HUDEP-2 (cell line): Measurements from ENCODE around the gene WDR37.
"Not testable (repeated sequence)": the region's sequence is repeated elsewhere in the genome, so short reads cannot be mapped to it uniquely, and the experiment has no call there.

Source experiments
- DNase-seq, 76 experiments: peaks; one replicate each; lab custom pipeline; 2025; ENCODE audit not compliant: unreplicated experiment in 76 of 76; lab: John Stamatoyannopoulos, UW

WDR37 gene

DNA sequence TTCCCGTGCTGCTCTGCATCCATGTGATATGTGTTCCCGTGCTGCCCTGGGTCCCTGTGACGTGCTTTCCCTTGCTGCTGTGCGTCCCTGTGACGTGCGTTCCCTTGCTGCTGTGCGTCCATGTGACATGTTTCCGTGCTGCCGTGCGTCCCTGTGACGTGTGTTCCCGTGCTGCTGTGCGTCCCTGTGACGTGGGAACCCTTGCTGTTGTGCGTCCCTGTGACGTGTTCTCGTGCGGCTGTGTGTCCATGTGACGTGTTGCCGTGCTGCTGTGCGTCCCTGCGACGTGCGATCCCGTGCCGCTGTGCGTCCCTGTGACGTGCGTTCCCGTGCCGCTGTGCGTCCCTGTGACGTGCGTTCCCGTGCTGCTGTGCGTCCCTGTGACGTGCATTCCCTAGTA is 45.8 kb downstream of the WDR37 start:
- DNase-seq = no peak

DNA sequence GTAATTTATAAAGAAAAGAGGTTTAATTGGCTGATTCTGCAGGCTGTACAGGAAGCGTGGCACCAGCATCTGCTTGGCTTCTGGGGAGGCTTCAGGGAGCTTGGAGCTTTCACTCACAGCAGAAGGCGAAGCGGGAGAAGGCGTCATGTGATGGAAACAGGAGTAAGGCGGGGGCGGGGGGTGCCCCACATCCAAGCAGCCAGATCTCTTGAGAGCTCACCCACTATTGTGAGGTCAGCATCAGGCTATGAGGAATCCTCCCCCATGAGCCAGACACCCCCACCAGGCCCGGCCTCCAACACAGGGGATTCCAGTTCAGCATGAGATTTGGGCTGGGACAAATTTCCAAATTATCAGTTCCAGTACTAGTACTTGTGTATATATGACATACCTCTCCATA is 46.2 kb downstream of the WDR37 start:
- DNase-seq = no peak

DNA sequence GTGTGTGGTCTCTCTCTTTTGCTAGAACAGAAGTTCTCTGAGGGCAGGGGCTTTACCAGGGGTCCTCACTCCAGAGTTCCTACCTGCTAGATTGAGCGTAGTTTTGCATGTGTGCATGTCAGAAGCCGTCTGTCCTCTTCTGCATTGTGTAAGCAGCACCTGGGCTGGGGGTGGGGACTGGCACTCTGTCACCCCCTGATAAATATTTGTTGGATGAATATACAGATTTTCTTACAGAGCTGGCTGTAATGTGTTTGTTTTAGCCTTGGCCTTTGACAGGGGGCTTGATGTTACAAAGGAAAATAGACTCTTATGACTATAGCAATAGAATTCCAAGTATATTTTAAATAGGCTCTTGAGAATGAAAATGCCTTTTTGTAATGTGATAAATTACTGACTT is 46.6 kb downstream of the WDR37 start:
- DNase-seq = no peak

DNA sequence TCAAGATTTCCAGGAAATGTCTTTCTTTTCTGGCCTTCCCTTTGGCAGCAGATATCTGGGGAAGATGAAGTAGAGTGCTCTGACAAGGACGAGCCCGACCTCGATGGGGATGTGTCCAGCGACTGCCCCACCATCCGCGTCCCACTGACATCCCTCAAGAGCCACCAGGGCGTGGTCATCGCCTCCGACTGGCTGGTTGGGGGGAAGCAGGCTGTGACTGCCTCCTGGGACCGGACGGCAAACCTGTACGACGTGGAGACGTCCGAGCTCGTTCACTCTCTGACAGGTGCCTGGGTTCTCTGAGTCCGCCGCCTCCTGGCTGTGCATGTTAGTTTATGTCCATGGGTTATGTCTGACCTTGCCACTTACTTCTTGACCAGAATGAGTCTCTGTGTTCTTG is 47.4 kb downstream of the WDR37 start:
- DNase-seq = no peak

DNA sequence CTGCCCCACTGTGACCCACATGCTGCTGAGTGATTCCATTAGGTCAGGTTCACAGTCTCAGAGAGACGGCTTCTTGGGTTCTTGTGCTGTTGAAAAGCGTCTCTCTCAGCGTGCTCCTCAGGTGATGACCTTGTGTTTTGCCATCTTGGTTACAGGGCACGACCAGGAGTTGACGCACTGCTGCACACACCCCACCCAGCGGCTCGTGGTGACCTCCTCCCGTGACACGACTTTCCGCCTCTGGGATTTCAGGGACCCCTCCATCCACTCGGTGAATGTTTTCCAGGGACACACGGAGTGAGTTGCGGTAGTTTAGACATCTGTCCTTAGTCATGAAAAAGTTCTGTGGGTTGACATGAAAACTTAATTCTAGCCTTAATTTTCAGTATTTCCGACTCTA is 48.8 kb downstream of the WDR37 start:
- no peak for DNase-seq

DNA sequence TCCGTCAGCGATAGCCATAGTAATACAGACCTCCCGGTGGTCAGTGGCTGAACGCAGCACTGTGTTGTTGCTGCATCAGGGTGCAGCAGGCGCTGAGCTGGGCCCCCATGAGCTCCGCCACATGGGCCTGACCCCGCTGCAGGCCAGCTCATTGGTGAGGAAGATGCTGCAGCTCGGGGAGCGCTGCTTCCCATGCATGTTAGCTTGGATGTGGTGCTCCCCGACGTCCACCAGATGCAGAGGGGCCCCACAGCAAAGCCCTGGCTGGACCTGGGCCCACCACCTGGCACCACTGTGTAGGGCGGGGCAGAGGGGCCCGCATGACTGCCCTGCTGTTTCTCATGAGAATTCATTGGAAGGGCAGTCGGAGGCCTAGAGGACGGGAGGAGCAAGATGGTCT is 50.8 kb downstream of the WDR37 start:
- DNase-seq = no peak

DNA sequence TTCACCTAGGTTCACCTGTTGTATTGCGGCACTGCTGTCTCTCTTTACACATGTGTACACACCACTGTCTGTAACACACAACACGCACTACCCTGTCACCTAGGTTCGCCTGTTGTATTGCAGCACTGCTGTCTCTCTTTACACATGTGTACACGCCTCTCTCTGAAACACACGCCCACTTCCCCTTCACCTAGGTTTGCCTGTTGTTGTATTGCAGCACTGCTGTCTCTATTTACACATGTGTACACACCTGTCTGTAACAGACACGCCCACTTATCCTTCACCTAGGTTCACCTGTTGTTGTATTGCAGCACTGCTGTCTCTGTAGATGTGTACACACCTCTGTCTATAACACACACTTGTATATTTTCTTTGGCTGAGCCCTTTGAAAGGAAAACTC is 51.5 kb downstream of the WDR37 start:
- DNase-seq = peak in 1 of 76 experiments; percentile 2

DNA sequence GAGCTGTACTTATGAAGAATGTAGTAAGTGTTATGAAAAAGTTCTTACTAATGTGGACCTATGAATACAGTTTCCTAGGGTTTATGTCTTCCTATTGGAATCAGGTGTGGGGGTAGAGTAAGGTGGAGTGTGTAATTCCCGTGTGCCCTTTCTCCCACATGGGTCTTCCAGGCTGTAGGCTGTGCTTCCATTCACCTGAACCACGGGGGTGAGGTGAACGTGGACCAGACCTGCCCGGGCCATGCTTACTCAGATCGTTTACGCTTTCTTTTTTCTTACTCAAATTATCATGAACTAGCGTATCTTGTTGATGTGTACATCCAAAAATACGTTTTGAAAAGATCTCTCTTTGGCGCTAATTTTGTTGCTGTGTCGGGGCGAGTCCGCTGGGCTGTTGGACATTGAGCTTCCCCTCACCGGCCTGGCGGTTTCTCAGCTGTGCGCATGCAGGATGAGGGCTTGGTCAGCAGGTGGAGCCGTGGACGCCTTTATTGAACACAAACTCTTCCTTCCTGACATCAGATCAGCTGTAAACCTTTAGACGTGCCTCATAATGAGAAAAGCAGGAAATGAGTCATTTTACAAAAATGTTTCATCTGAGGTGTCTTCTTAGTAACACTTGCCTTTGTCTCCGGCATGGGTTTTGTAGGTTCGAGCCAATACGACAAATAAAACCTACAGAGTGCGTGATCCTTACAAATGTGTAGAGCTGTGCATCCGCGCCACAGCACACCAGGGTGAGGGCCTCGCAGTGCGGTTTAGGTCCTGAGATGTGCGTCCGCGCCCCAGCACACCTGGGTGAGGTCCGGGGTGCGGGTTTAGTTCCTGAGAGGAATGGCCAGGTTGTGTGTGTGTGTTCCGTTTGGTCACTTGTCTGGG is 53.8 kb downstream of the WDR37 start:
- peak in 28 of 76 experiments; percentile 3 to 47 (median 10) for DNase-seq

DNA sequence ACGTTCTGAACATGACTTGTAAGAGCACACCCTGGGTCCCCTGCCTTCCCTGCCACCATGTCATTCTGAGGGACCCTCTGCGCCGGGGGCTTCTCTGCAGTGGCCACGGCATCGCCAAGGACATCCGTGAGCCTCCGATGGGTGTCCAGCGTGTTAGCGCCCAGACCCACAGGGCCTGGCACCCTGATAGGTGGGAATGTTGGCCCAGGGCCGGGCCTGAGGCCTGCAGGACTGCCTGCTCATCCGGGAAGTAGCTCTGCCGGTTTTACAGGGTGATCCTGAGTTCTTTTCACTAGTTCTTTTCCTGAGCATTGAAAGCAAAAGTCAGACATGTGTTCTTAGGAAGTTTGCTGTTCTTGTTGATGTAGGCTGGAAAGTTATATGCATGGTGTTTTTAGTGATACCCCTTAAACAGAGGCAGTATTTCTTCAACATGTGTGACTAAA is 54.5 kb downstream of the WDR37 start:
- no peak for DNase-seq

DNA sequence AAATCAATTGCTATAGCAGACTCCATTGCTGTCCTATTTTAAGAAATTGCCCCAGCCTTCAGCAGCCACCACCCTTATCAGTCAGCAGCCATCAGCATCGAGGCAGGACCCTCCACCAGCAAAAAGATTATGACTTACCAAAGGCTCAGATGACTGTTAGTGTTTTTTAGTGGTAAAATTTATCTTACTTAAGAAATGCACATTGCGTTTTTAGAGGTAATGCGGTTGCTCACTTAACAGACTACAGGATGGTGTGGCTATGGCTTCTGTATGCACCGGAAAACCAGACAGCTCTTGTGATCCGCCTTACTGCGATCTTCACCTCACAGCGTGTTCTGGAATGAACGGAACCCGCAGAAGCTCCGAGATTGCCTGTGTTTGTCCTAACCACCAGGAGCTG is 58.1 kb downstream of the WDR37 start:
- DNase-seq = no peak

DNA sequence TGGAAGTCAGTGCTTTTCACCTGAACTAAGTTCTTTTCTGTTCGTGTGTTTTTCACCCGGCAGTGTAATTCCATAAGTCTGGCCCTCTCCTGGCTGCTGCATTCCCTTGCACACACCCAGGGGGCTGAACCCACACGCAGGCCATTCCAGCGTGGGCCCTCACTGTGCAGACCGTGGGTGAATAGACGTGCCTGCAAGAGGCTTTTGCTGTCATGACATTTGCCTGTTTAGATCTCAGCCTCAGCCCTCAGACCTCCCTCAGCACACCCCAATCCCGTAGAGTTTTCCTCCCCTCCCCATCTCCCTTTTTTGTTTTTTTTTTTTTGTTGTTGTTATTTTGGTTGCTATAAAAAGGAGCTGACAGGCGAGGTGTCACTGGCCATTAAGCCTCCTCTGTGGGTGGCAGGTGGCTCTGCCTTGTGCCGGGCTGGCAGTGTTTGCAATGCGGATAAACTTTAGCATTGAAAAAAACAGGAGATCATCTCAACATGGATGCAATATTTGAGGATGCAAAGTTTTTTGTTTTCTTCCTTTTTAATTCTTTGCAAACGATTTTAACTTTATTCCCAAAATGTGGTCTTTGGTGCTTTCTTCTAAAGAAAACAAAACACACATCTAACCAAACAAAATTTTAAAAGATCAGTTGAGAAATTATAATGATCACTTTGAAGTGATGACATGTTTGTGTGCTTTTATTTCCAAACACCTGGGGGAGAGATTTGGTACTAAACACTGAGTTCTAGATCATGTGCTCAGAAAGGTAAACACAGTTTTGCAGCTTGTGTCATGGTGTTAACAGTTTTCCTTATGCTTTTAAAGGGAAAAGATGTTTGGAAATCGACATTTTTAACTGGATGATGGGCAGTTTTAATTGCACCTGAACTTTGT is 58.8 kb downstream of the WDR37 start:
- no peak for DNase-seq

DNA sequence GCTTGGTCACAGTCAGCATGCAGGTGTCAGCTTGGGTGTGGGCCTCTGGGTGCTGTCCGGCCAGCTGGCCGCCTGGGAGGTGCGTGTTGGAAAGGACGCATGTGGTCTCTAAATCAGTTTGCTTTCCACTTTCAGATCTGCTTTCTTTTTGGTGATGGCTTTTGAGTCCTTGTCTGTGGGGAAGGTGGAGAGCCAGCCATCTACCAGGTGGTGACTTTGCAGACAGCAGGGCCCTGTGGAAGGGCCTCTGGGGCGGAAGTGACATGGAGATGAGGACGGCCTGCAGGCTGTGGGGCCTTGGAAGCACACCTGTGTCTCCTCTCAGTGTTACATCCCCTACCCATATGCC is 59.4 kb downstream of the WDR37 start:
- no peak for DNase-seq

DNA sequence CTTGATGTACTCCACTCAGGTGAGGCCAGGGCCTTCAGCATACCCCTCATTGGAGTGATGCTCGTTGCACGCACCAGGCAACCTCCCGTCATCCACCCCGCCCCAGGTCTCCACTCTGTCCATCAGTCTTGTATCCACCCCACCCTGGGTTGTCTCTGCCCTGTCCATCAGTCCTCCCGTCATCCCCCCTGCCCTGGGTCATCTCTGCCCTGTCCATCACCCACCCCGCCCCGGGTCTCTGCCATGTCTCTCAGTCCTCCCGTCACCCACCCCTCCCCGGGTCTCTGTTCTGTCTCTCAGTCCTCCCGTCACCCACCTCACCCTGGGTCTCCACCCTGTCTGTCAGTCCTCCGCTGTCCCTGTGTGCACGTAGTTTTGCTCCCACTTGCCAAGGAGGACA is 59.9 kb downstream of the WDR37 start:
- no peak for DNase-seq

DNA sequence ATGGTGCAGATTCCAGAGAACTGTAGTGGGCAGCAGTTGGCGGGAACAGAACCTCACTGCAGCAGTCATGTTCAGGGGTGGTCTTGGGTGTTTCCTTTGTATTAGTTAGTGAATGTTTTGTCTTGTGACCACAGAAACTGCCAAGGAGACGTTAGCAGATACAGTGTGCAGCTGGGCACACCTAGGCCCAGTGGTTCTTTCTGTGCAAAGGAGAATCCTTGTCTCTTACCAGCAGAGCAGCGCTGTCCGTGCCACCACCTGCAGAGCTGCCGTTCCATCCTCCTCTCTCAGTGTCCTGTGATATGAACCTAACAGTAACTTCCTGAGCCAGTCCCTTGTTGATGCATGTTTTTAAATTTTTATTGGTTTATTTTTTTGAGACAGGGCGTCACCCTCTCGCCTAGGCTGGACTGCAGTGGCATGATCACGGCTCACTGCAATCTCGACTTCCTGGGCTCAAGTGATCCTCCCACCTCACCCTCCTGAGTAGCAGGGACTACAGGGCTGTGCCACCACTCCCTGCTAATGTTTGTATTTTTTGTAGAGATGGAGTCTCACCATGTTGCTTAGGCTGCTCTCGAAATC is 60.6 kb downstream of the WDR37 start:
- no peak for DNase-seq

DNA sequence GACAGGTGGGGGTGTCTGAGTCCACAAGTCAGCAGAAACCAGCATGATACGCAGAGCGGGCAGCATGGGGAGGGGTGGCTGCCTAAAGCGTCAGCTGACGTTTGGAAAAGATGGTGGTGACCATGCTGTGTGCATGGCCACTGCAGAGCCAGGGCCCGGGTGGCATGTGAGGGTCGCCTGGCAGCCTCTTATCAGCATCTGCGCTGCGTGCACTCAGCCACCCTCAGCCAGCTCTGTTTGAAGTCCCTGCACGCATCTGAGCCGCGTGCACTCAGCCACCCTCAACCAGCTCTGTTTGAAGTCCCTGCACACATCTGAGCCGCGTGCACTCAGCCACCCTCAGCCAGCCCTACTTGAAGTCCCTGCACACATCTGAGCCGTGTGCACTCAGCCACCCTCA is 61.5 kb downstream of the WDR37 start:
- DNase-seq = no peak

DNA sequence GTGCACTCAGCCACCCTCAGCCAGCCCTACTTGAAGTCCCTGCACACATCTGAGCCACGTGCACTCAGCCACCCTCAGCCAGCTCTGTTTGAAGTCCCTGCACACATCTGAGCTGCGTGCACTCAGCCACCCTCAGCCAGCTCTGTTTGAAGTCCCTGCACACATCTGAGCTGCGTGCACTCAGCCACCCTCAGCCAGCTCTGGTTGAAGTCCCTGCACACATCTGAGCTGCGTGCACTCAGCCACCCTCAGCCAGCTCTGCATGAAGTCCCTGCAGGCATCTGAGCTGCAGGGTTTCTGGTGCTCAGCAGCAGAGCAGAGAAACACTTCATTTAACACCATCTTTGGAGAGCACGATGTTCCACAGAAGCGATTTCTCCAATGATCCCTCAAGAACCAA is 62.1 kb downstream of the WDR37 start:
- DNase-seq = not testable (repeated sequence)

DNA sequence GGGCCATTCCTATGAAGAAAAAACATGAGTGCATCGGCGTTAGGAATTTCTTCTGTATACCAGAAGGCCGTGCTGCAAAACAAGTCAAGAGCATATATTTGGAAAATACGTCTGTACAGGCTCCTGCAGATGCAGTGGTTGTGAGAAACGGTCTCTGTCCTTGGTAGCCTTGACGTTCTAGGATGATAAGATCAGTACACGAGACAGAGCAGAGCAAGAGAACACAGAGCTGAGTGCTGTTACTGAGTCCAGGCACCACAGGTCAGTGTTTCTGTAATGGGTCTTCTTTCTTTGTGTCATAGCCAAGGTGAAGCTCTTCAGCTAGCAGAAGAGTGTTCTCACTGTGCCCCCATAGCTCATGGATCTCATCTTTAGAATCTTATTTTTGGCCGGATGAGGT is 62.8 kb downstream of the WDR37 start:
- no peak for DNase-seq

DNA sequence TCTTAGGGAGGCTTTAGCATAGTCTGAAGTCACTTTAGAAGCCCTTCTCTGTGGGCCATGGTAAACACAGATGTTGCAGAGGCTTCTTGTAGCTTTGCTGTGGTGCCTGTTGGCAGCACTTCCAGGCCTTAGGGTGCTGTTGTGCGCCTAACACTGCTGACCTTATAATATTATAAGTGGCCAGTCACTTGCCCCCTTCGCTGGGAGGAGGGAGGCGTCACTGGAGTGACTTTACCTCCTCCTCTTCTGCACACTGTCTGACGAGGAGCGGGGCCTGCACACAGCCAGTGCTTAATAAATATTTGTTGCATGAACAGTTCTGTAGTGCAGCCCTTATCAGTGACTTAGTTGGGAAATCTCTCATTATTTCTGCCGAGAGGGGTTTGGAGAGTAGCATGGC is 63.3 kb downstream of the WDR37 start:
- DNase-seq = no peak

DNA sequence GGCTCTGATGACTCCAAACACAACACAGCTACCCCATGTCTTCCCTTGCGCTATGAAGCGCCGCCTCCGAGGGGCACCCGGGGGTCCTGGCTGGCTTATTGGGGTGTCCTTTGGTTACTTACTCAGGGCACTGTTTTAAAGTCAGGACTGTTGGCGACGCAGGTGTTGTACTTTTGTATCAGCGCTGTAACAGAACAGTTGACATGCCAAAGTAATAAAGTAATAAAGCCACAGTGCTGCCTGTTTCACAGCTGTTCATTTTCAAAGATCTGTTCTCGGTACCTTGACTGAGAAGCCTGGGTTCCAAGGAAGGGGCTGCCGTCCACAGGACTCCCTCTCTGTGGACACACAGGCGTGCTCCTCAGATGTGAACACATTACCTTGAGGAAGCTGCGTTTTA is 64.1 kb downstream of the WDR37 start:
- no peak for DNase-seq

DNA sequence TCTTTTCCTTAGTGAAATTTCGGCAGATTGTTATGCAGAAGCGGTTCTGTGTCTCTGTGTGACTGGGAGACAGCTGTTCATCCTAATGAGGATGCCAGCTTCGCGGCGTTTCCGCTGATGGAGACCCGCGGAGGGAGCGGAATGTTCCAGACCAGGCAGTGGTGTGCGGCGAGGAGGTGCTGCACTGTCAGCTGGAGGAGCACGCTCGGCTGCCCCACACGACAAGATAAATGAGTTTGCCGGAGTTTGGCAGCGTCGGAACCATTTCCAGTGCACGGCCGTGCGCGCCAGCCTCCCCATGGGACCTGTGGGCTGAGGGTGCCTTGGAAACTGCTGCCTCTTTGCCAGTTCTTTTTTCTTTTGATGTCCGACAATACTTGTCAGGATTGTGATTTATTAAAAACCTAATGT is 64.6 kb downstream of the WDR37 start:
- DNase-seq = no peak

DNA sequence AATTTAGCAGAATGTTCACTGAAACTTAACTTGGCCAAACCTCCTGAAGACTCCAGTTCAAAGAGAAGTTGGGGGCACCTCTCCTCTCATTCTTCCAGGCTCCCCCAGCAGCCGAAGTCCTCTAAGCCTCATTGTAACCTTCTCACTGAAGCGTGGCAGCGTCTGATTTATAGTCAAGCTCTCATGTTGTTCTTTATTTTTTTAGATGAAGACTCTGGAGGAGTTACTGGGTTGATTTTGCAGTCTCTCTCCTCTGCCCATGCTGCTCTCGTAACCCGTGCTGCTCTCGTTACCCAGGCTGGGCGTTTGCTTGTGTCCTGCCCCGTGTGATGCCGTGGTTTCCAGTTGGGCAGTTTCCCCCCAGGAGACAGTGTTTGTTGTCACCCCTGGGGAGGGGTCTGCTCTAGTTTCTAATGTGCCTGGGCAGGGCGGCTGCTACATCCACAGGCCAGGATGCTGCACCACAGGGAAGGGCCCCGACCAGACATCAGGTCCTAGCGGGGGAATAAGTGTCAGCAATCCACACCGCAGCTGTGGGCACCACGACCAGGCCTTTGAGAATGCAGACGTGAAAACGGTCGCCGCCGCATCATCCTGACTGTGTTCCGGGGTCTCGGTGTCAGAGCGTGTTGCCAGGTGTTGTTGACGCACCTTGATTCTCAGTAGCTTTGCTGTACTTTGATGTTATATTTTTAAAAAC is 65.2 kb downstream of the WDR37 start:
- no peak for DNase-seq
